Mesendoderm (in vitro differentiated cells): Measurements from ENCODE around the gene ZFP91.

Source experiments
- DNase-seq: peaks from one replicate; pipeline ENCODE4 v3.0.0; 2013
- H2AK5ac ChIP-seq: 2 replicates; pipeline ENCODE4 v1.6.1; 2013; ENCODE audit warnings: low read length, inconsistent platforms
- H2BK120ac ChIP-seq: 2 replicates; pipeline ENCODE4 v1.6.1; 2013; ENCODE audit warnings: low read depth, mild to moderate bottlenecking, low read length, moderate library complexity, mixed read lengths
- H2BK15ac ChIP-seq: replicated peaks from 2 replicates; pipeline ENCODE4 v1.6.1; 2013; ENCODE audit warnings: low read depth, mild to moderate bottlenecking, moderate library complexity
- H2BK5ac ChIP-seq: 2 replicates; pipeline ENCODE4 v1.6.1; 2013; ENCODE audit warnings: low read length, inconsistent platforms
- H3K18ac ChIP-seq: 2 replicates; pipeline ENCODE4 v1.6.1; 2013; ENCODE audit warnings: mild to moderate bottlenecking, low read length, mixed read lengths
- H3K23ac ChIP-seq: one replicate; pipeline ENCODE4 v1.6.1; 2013; ENCODE audit warnings: low read length
- H3K27ac ChIP-seq: 2 replicates; pipeline ENCODE4 v1.5.1; 2013; ENCODE audit warnings: low read depth, mild to moderate bottlenecking, inconsistent platforms, low read length, moderate library complexity
- H3K27me3 ChIP-seq: 2 replicates; pipeline ENCODE4 v1.6.1; 2013; ENCODE audit warnings: low read length, control low read depth, mild to moderate bottlenecking, inconsistent platforms; ENCODE audit not compliant: insufficient read depth, poor library complexity
- H3K36me3 ChIP-seq: 2 replicates; pipeline ENCODE4 v1.6.1; 2013; ENCODE audit warnings: low read length, inconsistent platforms; ENCODE audit not compliant: control insufficient read depth, insufficient read depth
- H3K4ac ChIP-seq: one replicate; pipeline ENCODE4 v1.6.1; 2013; ENCODE audit warnings: low read depth, mild to moderate bottlenecking, low read length, moderate library complexity
- H3K4me1 ChIP-seq: 2 replicates; pipeline ENCODE4 v1.6.1; 2013; ENCODE audit warnings: low read depth, low read length, inconsistent platforms; ENCODE audit not compliant: control insufficient read depth
- H3K4me2 ChIP-seq: 2 replicates; pipeline ENCODE4 v1.6.1; 2013; ENCODE audit warnings: low read length
- H3K4me3 ChIP-seq: 2 replicates; pipeline ENCODE4 v1.5.1; 2013; ENCODE audit warnings: mild to moderate bottlenecking, low read length
- H3K56ac ChIP-seq: one replicate; pipeline ENCODE4 v1.6.1; 2013; ENCODE audit warnings: low read length
- H3K79me1 ChIP-seq: 2 replicates; pipeline ENCODE4 v1.6.1; 2013; ENCODE audit warnings: low read length, inconsistent platforms
- H3K79me2 ChIP-seq: 2 replicates; pipeline ENCODE4 v1.6.1; 2013; ENCODE audit warnings: mild to moderate bottlenecking, low read length; ENCODE audit not compliant: control insufficient read depth, insufficient read depth
- H3K9ac ChIP-seq: 2 replicates; pipeline ENCODE4 v1.6.1; 2013; ENCODE audit warnings: low read length, inconsistent platforms
- H4K5ac ChIP-seq: one replicate; pipeline ENCODE4 v1.6.1; 2013; ENCODE audit warnings: low read length
- H4K8ac ChIP-seq: one replicate; pipeline ENCODE4 v1.6.1; 2013; ENCODE audit warnings: low read depth, mild to moderate bottlenecking, control low read depth, low read length, moderate library complexity
- WGBS: extraction: QIAGEN DNeasy Blood & Tissue Kit; methylation state at CpG from one replicate; pipeline ENCODE4 v1.1.7; 2013; ENCODE audit warnings: low lambda C conversion rate, missing lambda C conversion rate; ENCODE audit not compliant: insufficient coverage; ENCODE audit errors: extremely low coverage; 5-methylcytosine and 5-hydroxymethylcytosine counted together

ZFP91 gene

GRCh38 chr11:58616594-58616993 is 37.7 kb downstream of the ZFP91 start:
- Histone ChIP-seq H3K56ac (no peak overlapping the region), H4K8ac (no peak overlapping the region), H3K4me1 (no peaks in the 10 kb centered on the region), H3K23ac (no peak overlapping the region), H3K4me3 (no peak overlapping the region), H2BK120ac (no peak overlapping the region), H3K4me2 (no peak overlapping the region), H3K79me2 (no peaks in the 10 kb centered on the region), H3K9ac (no peak overlapping the region), H3K4ac (no peak overlapping the region), H3K36me3 (peaks cover 8% of the 10 kb centered on the region), H3K27me3 (no peaks in the 10 kb centered on the region), H2BK5ac (no peak overlapping the region), H3K79me1 (peaks cover under 1% of the 10 kb centered on the region), H2AK5ac (no peak overlapping the region), H3K27ac (no peak overlapping the region), H4K5ac (no peak overlapping the region), H3K18ac (no peak overlapping the region), H2BK15ac (no peak overlapping the region)
- WGBS, result no CpG with 5 or more reads among the region's 4 CpGs
- no peak for DNase-seq

GRCh38 chr11:58617976-58618557 is 39.2 kb downstream of the ZFP91 start:
- Histone ChIP-seq H3K23ac (no peak overlapping the region), H2BK15ac (no peak overlapping the region), H2BK120ac (no peak overlapping the region), H3K4me3 (no peak overlapping the region), H2AK5ac (no peak overlapping the region), H3K27ac (no peak overlapping the region), H3K27me3 (no peaks in the 10 kb centered on the region), H4K5ac (no peak overlapping the region), H3K4ac (no peak overlapping the region), H4K8ac (no peak overlapping the region), H3K79me1 (peaks cover 2% of the 10 kb centered on the region), H3K56ac (no peak overlapping the region), H3K4me2 (no peak overlapping the region), H3K9ac (no peak overlapping the region), H3K79me2 (no peaks in the 10 kb centered on the region), H3K18ac (no peak overlapping the region), H3K4me1 (no peaks in the 10 kb centered on the region), H3K36me3 (peaks cover 6% of the 10 kb centered on the region), H2BK5ac (no peak overlapping the region)
- peak; percentile 59 for DNase-seq
- WGBS, result no CpG with 5 or more reads among the region's 4 CpGs

- H3K56ac ChIP-seq, result no peak overlapping the region
- no CpG with 5 or more reads among the region's 4 CpGs for WGBS
- no peak overlapping the region for H3K4ac ChIP-seq
- no peak overlapping the region for H4K8ac ChIP-seq
- H3K4me1 ChIP-seq, result no peaks in the 10 kb centered on the region
- peaks cover 2% of the 10 kb centered on the region for H3K79me1 ChIP-seq
- H2BK120ac ChIP-seq, result no peak overlapping the region
- peaks cover 18% of the 10 kb centered on the region for H3K36me3 ChIP-seq
- no peak overlapping the region for H3K18ac ChIP-seq
- no peak overlapping the region for H2AK5ac ChIP-seq
- DNase-seq, result no peak
- no peak overlapping the region for H2BK15ac ChIP-seq
- H3K4me3 ChIP-seq, result no peak overlapping the region
- no peaks in the 10 kb centered on the region for H3K79me2 ChIP-seq
- no peak overlapping the region for H4K5ac ChIP-seq
- no peak overlapping the region for H3K4me2 ChIP-seq
- H3K9ac ChIP-seq, result no peak overlapping the region
- H3K27ac ChIP-seq, result no peak overlapping the region
- H3K27me3 ChIP-seq, result no peaks in the 10 kb centered on the region
- no peak overlapping the region for H2BK5ac ChIP-seq
- no peak overlapping the region for H3K23ac ChIP-seq
Observed at GRCh38 chr11:58621586-58622262, 42.9 kb downstream of the ZFP91 start.

GRCh38 chr11:58622344-58622743 is 43.5 kb downstream of the ZFP91 start, which contains the start of gene CNTF:
TSS of gene CNTF (plus strand) at chr11:58622665. CDS start at chr11:58622753, 88 bp downstream.
- H2BK5ac ChIP-seq, result no peak within 1 kb of the TSS
- no peaks in the 10 kb centered on the region for H3K27me3 ChIP-seq
- no peak within 1 kb of the TSS for H3K9ac ChIP-seq
- no peak within 1 kb of the TSS for H3K4me3 ChIP-seq
- H3K36me3 ChIP-seq, result peaks cover 18% of the 10 kb centered on the region
- no peak within 1 kb of the TSS for H4K8ac ChIP-seq
- H3K79me2 ChIP-seq, result no peaks in the 10 kb centered on the region
- no peak within 1 kb of the TSS for H2BK120ac ChIP-seq
- no peak within 1 kb of the TSS for H2BK15ac ChIP-seq
- H3K18ac ChIP-seq, result no peak within 1 kb of the TSS
- no peak within 1 kb of the TSS for H3K23ac ChIP-seq
- H3K4ac ChIP-seq, result no peak within 1 kb of the TSS
- peak; percentile 30 for DNase-seq
- no peak within 1 kb of the TSS for H3K56ac ChIP-seq
- H3K4me2 ChIP-seq, result no peak within 1 kb of the TSS
- no peaks in the 10 kb centered on the region for H3K4me1 ChIP-seq
- no CpG with 5 or more reads among the region's 2 CpGs for WGBS
- H2AK5ac ChIP-seq, result no peak within 1 kb of the TSS
- no peak within 1 kb of the TSS for H4K5ac ChIP-seq
- H3K27ac ChIP-seq, result no peak within 1 kb of the TSS
- H3K79me1 ChIP-seq, result peaks cover 2% of the 10 kb centered on the region

- Histone ChIP-seq H4K5ac (no peak overlapping the region), H3K27ac (no peak overlapping the region), H3K36me3 (peaks cover 14% of the 10 kb centered on the region), H3K79me1 (peaks cover 2% of the 10 kb centered on the region), H3K79me2 (no peaks in the 10 kb centered on the region), H3K56ac (no peak overlapping the region), H3K4me2 (no peak overlapping the region), H2BK120ac (no peak overlapping the region), H3K4ac (no peak overlapping the region), H2AK5ac (no peak overlapping the region), H3K4me3 (no peak overlapping the region), H4K8ac (no peak overlapping the region), H3K9ac (no peak overlapping the region), H3K27me3 (no peaks in the 10 kb centered on the region), H3K23ac (no peak overlapping the region), H3K18ac (no peak overlapping the region), H3K4me1 (no peaks in the 10 kb centered on the region), H2BK15ac (no peak overlapping the region), H2BK5ac (no peak overlapping the region)
- no peak for DNase-seq
- WGBS, result no CpG with 5 or more reads among the region's 4 CpGs
Observed at GRCh38 chr11:58625086-58625485, 46.2 kb downstream of the ZFP91 start.
